ENCODE data around the gene BIN2. TPM values are rescaled to one million over a fixed set of nuclear protein-coding genes. Genes with fewer than 3 reads are reported as not detected.

The BIN2 gene
- total RNA-seq, 1 experiment from 2014 or later, result 0.20 TPM

- H3K27ac Mint-ChIP-seq, result no peak overlapping the region
- H3K27me3 Mint-ChIP-seq (ENCODE audit: low read depth), result no peaks in the 10 kb centered on the region
- ChIA-PET CTCF (interaction anchor here (0.9 to 2.7 kb wide), 3 partner anchors 8 to 57 kb away, joined by 3 to 12 read pairs (median 3); partner anchors contain the start of gene SMAGP), POLR2A (interaction anchor here (0.6 kb wide), 1 partner anchor 15 kb away, joined by 3 read pairs; no protein-coding TSS in a partner anchor)
- peaks cover 4% of the 10 kb centered on the region for H3K4me1 Mint-ChIP-seq
- H3K4me3 Mint-ChIP-seq, result no peak overlapping the region
- ATAC-seq (no peak), DNase-seq (ENCODE audit: low spot score) (no peak)
- TF ChIP-seq PRDM15 (CRISPR knock-in tag; IDR thresholded peaks at IDR 0.05) (peak; percentile 31; the same call in 1 of the 2 replicates), ZNF281 (CRISPR knock-in tag; IDR thresholded peaks at IDR 0.05) (no peak)
- no peaks in the 10 kb centered on the region for H3K9me3 Mint-ChIP-seq
- H3K36me3 Mint-ChIP-seq, result no peaks in the 10 kb centered on the region
Observed at GRCh38 chr12:51326698-51327439, 2.9 kb upstream of the BIN2 start.

GRCh38 chr12:51324953-51325352, 979 bp upstream of the BIN2 start:
- Mint-ChIP-seq H3K4me1 (peaks cover 22% of the 10 kb centered on the region), H3K27me3 (ENCODE audit: low read depth) (no peaks in the 10 kb centered on the region), H3K9me3 (no peaks in the 10 kb centered on the region), H3K36me3 (no peaks in the 10 kb centered on the region), H3K4me3 (no peak overlapping the region), H3K27ac (no peak overlapping the region)
- no peak for TF ChIP-seq RELA (CRISPR knock-in tag; IDR thresholded peaks at IDR 0.05; ENCODE audit: borderline replicate concordance)
- TF ChIP-seq, protein P1, sequence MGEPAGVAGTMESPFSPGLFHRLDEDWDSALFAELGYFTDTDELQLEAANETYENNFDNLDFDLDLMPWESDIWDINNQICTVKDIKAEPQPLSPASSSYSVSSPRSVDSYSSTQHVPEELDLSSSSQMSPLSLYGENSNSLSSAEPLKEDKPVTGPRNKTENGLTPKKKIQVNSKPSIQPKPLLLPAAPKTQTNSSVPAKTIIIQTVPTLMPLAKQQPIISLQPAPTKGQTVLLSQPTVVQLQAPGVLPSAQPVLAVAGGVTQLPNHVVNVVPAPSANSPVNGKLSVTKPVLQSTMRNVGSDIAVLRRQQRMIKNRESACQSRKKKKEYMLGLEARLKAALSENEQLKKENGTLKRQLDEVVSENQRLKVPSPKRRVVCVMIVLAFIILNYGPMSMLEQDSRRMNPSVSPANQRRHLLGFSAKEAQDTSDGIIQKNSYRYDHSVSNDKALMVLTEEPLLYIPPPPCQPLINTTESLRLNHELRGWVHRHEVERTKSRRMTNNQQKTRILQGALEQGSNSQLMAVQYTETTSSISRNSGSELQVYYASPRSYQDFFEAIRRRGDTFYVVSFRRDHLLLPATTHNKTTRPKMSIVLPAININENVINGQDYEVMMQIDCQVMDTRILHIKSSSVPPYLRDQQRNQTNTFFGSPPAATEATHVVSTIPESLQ (CRISPR knock-in tag; IDR thresholded peaks at IDR 0.05), result no peak
- no peak for TF ChIP-seq TEAD1 (CRISPR knock-in tag; IDR thresholded peaks at IDR 0.05)
- no peak for TF ChIP-seq HMGXB4 (CRISPR knock-in tag; IDR thresholded peaks at IDR 0.05)
- no peak for TF ChIP-seq MYBL2 (CRISPR knock-in tag; IDR thresholded peaks at IDR 0.05)
- no peak for TF ChIP-seq JUN (CRISPR knock-in tag; IDR thresholded peaks at IDR 0.05)
- no peak for TF ChIP-seq AR (CRISPR knock-in tag; IDR thresholded peaks at IDR 0.05)
- DNase-seq (ENCODE audit: low spot score) (no peak), ATAC-seq (no peak)
- ChIA-PET POLR2A (no interaction called here), CTCF (interaction anchor here (1.6 kb wide), 1 partner anchor 10 kb away, joined by 3 read pairs; no protein-coding TSS in a partner anchor)

Data from WTC11 (cell line).